Liver (tissue), 9 donors: ENCODE results near the gene ADGRG3. TPM values are rescaled to one million over a fixed set of nuclear protein-coding genes. Genes with fewer than 3 reads are reported as not detected.
A peak's percentile ranks its signal among the peaks of the same experiment; 100 is the strongest.

Source experiments
- DNase-seq: peaks from one replicate; pipeline ENCODE4 v3.0.0-alpha.2; 2017; ENCODE audit warnings: low spot score
- H3K27ac ChIP-seq, 2 donors: one replicate each; pipeline ENCODE4 v1.7.0; 2013; ENCODE audit warnings: inconsistent platforms in 2 of 2, low read length in 2 of 2, control low read depth in 1 of 2, low read depth in 1 of 2, mild to moderate bottlenecking in 1 of 2
- H3K27me3 ChIP-seq, 4 donors: one replicate each; pipeline versions ENCODE4 v1.6.1 to v1.7.0; 2013; ENCODE audit warnings: low read length in 3 of 4, inconsistent platforms in 1 of 4, mild to moderate bottlenecking in 1 of 4, moderate library complexity in 1 of 4; ENCODE audit not compliant: control insufficient read depth in 4 of 4, insufficient read depth in 4 of 4
- H3K36me3 ChIP-seq, 4 donors: one replicate each; pipeline versions ENCODE4 v1.6.1 to v1.7.0; 2013; ENCODE audit warnings: low read length in 3 of 4, mild to moderate bottlenecking in 3 of 4, low read depth in 1 of 4, moderate library complexity in 1 of 4; ENCODE audit not compliant: control insufficient read depth in 4 of 4, insufficient read depth in 3 of 4
- H3K4me1 ChIP-seq, 4 donors: one replicate each; pipeline versions ENCODE4 v1.6.1 to v1.7.0; 2013; ENCODE audit warnings: low read length in 3 of 4, mild to moderate bottlenecking in 3 of 4, moderate library complexity in 1 of 4; ENCODE audit not compliant: control insufficient read depth in 4 of 4, insufficient read depth in 4 of 4
- H3K4me3 ChIP-seq, 3 donors: one replicate each; pipeline versions ENCODE4 v1.6.1 to v1.7.0; 2013; ENCODE audit warnings: low read length in 3 of 3, control low read depth in 1 of 3, low read depth in 1 of 3, mild to moderate bottlenecking in 1 of 3
- H3K9ac ChIP-seq, 2 donors: one replicate each; pipeline ENCODE4 v1.7.0; 2013; ENCODE audit warnings: low read length in 2 of 2, mild to moderate bottlenecking in 2 of 2, moderate library complexity in 2 of 2, control low read depth in 1 of 2, low read depth in 1 of 2
- H3K9me3 ChIP-seq, 4 donors: one replicate each; pipeline versions ENCODE4 v1.6.1 to v1.7.0; 2013; ENCODE audit warnings: low read length in 3 of 4; ENCODE audit not compliant: control insufficient read depth in 4 of 4
- ATF3 ChIP-seq: IDR thresholded peaks from 2 replicates; pipeline ENCODE4 v1.6.1; 2016; ENCODE audit warnings: antibody characterized with exemption
- CTCF ChIP-seq: fragments of 150-350 bp; IDR thresholded peaks from 2 replicates; pipeline ENCODE4 v1.5.1; 2017; ENCODE audit warnings: improper control_type of control experiment, low read depth, low read length; ENCODE audit not compliant: missing input control
- EGR1 ChIP-seq, 2 donors: IDR thresholded peaks; 2 replicates each; pipeline ENCODE4 v1.6.1; 2016 to 2018; ENCODE audit warnings: antibody characterized with exemption in 2 of 2, low read depth in 2 of 2
- FOXA1 ChIP-seq: IDR thresholded peaks from 2 replicates; pipeline ENCODE4 v1.6.1; 2016; ENCODE audit warnings: antibody characterized with exemption
- HNF4A ChIP-seq, 2 donors: conservative IDR thresholded peaks; 2 replicates each; pipeline ENCODE4 v1.6.1; 2016; ENCODE audit warnings: antibody characterized with exemption in 2 of 2, mild to moderate bottlenecking in 2 of 2
- NR2F2 ChIP-seq: IDR thresholded peaks from 2 replicates; pipeline ENCODE4 v1.6.1; 2016; ENCODE audit warnings: antibody characterized with exemption
- REST ChIP-seq: IDR thresholded peaks from 2 replicates; pipeline ENCODE4 v1.6.1; 2016; ENCODE audit warnings: antibody characterized with exemption, mild to moderate bottlenecking
- RXRA ChIP-seq, 2 donors: IDR thresholded peaks; 2 replicates each; pipeline ENCODE4 v1.6.1; 2017 to 2018; ENCODE audit warnings: antibody characterized with exemption in 2 of 2, mild to moderate bottlenecking in 1 of 2
- SP1 ChIP-seq: IDR thresholded peaks from 2 replicates; pipeline ENCODE4 v1.6.1; 2018; ENCODE audit warnings: antibody characterized with exemption, mild to moderate bottlenecking
- TAF1 ChIP-seq: conservative IDR thresholded peaks from 2 replicates; pipeline ENCODE4 v1.6.1; 2016; ENCODE audit warnings: antibody characterized with exemption, mild to moderate bottlenecking
- YY1 ChIP-seq: IDR thresholded peaks from 2 replicates; pipeline ENCODE4 v1.6.1; 2016; ENCODE audit warnings: antibody characterized with exemption, mild to moderate bottlenecking
- WGBS: extraction: QIAGEN DNeasy Blood & Tissue Kit; methylation state at CpG from one replicate; pipeline ENCODE4 v1.1.7; 2013; 5-methylcytosine and 5-hydroxymethylcytosine counted together
- polyA plus RNA-seq, 2 donors: library from polyadenylated mRNA; stranded (reverse) in 1 of 2; unstranded in 1 of 2; fragments of 200-250 nt in 1 of 2; fragments of >200 nt in 1 of 2; fragmentation: Nextera tagmentation in 1 of 2; extraction: Ambion mirVana in 1 of 2; gene quantifications; one replicate each; pipeline versions ENCODE4 v1.2.1 to v1.2.3, GENCODE V29; 2013 to 2015
- total RNA-seq, 2 donors: library from RNA; depleted of rRNA; stranded (reverse); fragments of >200 nt; gene quantifications; one replicate each; pipeline ENCODE4 v1.2.3, GENCODE V29; 2014
- donor health status: healthy.
- donor health status: healthy.
- donor health status: healthy.
- donor health status: healthy.
- donor health status: healthy.

Gene ADGRG3
- total and polyA plus RNA-seq, 4 donors: 0.52 to 3.2 (median 1.0) TPM

- TF ChIP-seq TAF1: no peak
Measured at GRCh38 chr16:57645169-57645568, 22.9 kb upstream of the ADGRG3 start (continued).

- Histone ChIP-seq H3K27ac (no peak overlapping the region), H3K9ac (no peak overlapping the region), H3K27me3 (no peaks in the 10 kb centered on the region), H3K9me3 (no peaks in the 10 kb centered on the region), H3K36me3 (no peaks in the 10 kb centered on the region), H3K4me1 (no peaks in the 10 kb centered on the region), H3K4me3 (no peak overlapping the region)
- TF ChIP-seq FOXA1: no peak
- no peak for TF ChIP-seq NR2F2
- no peak for TF ChIP-seq EGR1 (IDR thresholded peaks at IDR 0.05; ENCODE audit: low read depth in 2 of 2)
- TF ChIP-seq SP1: no peak
- TF ChIP-seq YY1: no peak
- no peak for TF ChIP-seq RXRA (IDR thresholded peaks at IDR 0.05)
- 59% methylated on average over 24 of the region's 24 CpGs for WGBS
- no peak for DNase-seq
Measured at GRCh38 chr16:57645691-57646387, 22.3 kb upstream of the ADGRG3 start.

- Histone ChIP-seq H3K27me3 (no peaks in the 10 kb centered on the region), H3K36me3 (no peaks in the 10 kb centered on the region), H3K9me3 (no peaks in the 10 kb centered on the region), H3K4me1 (no peaks in the 10 kb centered on the region), H3K9ac (no peak overlapping the region), H3K27ac (no peak overlapping the region), H3K4me3 (no peak overlapping the region)
- DNase-seq: no peak
- 75% methylated on average over 14 of the region's 14 CpGs for WGBS
- TF ChIP-seq FOXA1 (no peak), CTCF (no peak), YY1 (no peak), ATF3 (no peak), NR2F2 (peak; percentile 64)
Measured at GRCh38 chr16:57646388-57647039, 21.6 kb upstream of the ADGRG3 start.

- H3K4me1 ChIP-seq: no peaks in the 10 kb centered on the region
- H3K27ac ChIP-seq: peak overlapping the region in 1 of 2 donors; percentile 14
- no peak overlapping the region for H3K9ac ChIP-seq
- no peak for DNase-seq
- H3K4me3 ChIP-seq: no peak overlapping the region
- H3K36me3 ChIP-seq: no peaks in the 10 kb centered on the region
- TF ChIP-seq FOXA1 (no peak), HNF4A (conservative IDR thresholded peaks at IDR 0.05) (no peak), REST (no peak), TAF1 (no peak), NR2F2 (no peak)
- 73% methylated on average over 10 of the region's 10 CpGs for WGBS
- H3K27me3 ChIP-seq: no peaks in the 10 kb centered on the region
- no peaks in the 10 kb centered on the region for H3K9me3 ChIP-seq
Measured at GRCh38 chr16:57647136-57647875, 20.8 kb upstream of the ADGRG3 start.
